Psoas muscle (tissue), 8 donors: Measurements from ENCODE around the gene ANKH. TPM values are rescaled to one million over a fixed set of nuclear protein-coding genes. Genes with fewer than 3 reads are reported as not detected.
A peak's percentile ranks its signal among the peaks of the same experiment; 100 is the strongest.

Source experiments
- ATAC-seq, 4 donors: fragments of 200-7000 bp; cut with Tn5 transposase; one replicate each; pipeline ENCODE4 v1.9.1; 2020; ENCODE audit warnings: moderate library complexity in 3 of 4, mild to moderate bottlenecking in 2 of 4
- DNase-seq, 2 donors: peaks; one replicate each; pipeline ENCODE4 v3.0.0-alpha.2; 2020
- H3K27ac ChIP-seq: fragments of 200-600 bp; one replicate; pipeline ENCODE4 v1.8.0; 2022
- H3K27me3 ChIP-seq, 3 donors: fragments of 200-600 bp in 1 of 3; one replicate each; pipeline versions ENCODE4 v1.6.1 to v1.8.0; 2013 to 2022; ENCODE audit warnings: low read length in 2 of 3, mild to moderate bottlenecking in 2 of 3, moderate library complexity in 1 of 3; ENCODE audit not compliant: insufficient read depth in 3 of 3
- H3K36me3 ChIP-seq, 2 donors: fragments of 200-600 bp in 1 of 2; one replicate each; pipeline versions ENCODE4 v1.6.1 to v1.8.0; 2013 to 2022; ENCODE audit warnings: low read depth in 1 of 2, mild to moderate bottlenecking in 1 of 2, moderate library complexity in 1 of 2; ENCODE audit not compliant: insufficient read depth in 1 of 2
- H3K4me1 ChIP-seq: fragments of 200-600 bp; one replicate; pipeline ENCODE4 v1.8.0; 2022
- H3K4me3 ChIP-seq: fragments of 200-600 bp; one replicate; pipeline ENCODE4 v1.8.0; 2022; ENCODE audit warnings: mild to moderate bottlenecking
- H3K9me3 ChIP-seq: fragments of 200-600 bp; one replicate; pipeline ENCODE4 v1.8.0; 2022
- WGBS, 3 donors: extraction: QIAGEN DNeasy Blood & Tissue Kit; methylation state at CpG; one replicate each; pipeline versions ENCODE4 v1.1.6 to v1.1.7; 2013; 5-methylcytosine and 5-hydroxymethylcytosine counted together
- intact Hi-C, 2 donors: fragments of 100-400 bp; cut with DNase I; formaldehyde crosslinking; loops; one replicate each; pipeline versions ENCODE4 v1.11.0 to v1.14.2; 2022
- polyA plus RNA-seq, 3 donors: library from polyadenylated mRNA; stranded (reverse); fragments of 200-250 nt; gene quantifications; one replicate each; pipeline ENCODE4 v1.2.3, GENCODE V29; 2013
- total RNA-seq, 4 donors: library from RNA; stranded (reverse); fragmentation: NEBNext Ultra II Directional in 2 of 4; extraction: Animal tissue kit (Norgen Biotek cat#: 25700) in 2 of 4; gene quantifications; one replicate each; pipeline versions ENCODE4 v1.2.1 to v1.2.4, GENCODE V29; 2021 to 2023
- TF ChIP-seq, protein P1 (sequence below): fragments of 200-600 bp; IDR thresholded peaks from one replicate; pipeline ENCODE4 v1.8.0; 2022; ENCODE audit warnings: antibody characterized with exemption
- donor health status: healthy with polysubstance abuse.
- donor health status: DM: no; HTN: no; CAD: no; lungs with moderate emphysema.
- donor health status: Bipolar disorder and iron deficiency.
- donor health status: healthy.
- donor health status: DM: yes; HTN: yes; CAD: no.
- donor health status: DM: no; HTN: no; CAD: no.
- donor health status: DM: no; HTN: no; CAD: no.
- donor health status: DM: yes; HTN: yes; CAD: no.

The ANKH gene
- total and polyA plus RNA-seq, 7 donors, result 24.0 to 92.8 (median 63.0) TPM

DNA sequence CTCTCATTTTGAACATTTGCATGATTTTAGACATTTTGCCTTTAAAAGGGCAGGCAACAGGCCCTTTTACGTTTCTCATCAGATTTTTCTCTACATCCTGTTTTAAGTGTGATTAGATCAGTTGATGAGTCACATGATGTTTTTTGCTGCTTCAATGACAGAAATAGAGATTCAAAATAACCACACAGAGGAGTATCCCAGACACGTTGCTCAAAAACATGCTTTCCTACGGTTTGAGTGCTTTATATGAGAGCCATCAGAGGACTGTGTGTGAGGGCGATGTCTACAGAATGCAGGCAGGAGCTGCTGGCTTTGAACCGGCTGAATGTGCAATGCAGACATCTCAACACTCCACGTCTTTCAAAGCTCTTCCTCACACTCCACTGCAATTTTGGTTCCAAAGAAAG lies 165.0 kb downstream of the ANKH start:
- 60 to 67% (median 63%) methylated on average over 6 of the region's 6 CpGs for WGBS, 3 donors
- Histone ChIP-seq H3K4me1 (peaks cover 2% of the 10 kb centered on the region), H3K4me3 (no peak overlapping the region), H3K27ac (peak overlapping the region; percentile 32), H3K9me3 (no peaks in the 10 kb centered on the region), H3K27me3 (no peaks in the 10 kb centered on the region), H3K36me3 (peaks cover 3 to 73% of the 10 kb centered on the region in 2 donors)
- TF ChIP-seq, protein P1, sequence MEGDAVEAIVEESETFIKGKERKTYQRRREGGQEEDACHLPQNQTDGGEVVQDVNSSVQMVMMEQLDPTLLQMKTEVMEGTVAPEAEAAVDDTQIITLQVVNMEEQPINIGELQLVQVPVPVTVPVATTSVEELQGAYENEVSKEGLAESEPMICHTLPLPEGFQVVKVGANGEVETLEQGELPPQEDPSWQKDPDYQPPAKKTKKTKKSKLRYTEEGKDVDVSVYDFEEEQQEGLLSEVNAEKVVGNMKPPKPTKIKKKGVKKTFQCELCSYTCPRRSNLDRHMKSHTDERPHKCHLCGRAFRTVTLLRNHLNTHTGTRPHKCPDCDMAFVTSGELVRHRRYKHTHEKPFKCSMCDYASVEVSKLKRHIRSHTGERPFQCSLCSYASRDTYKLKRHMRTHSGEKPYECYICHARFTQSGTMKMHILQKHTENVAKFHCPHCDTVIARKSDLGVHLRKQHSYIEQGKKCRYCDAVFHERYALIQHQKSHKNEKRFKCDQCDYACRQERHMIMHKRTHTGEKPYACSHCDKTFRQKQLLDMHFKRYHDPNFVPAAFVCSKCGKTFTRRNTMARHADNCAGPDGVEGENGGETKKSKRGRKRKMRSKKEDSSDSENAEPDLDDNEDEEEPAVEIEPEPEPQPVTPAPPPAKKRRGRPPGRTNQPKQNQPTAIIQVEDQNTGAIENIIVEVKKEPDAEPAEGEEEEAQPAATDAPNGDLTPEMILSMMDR, result no peak
- intact Hi-C loops, result no loop called here
- DNase-seq (no peak), ATAC-seq (no peak)

DNA sequence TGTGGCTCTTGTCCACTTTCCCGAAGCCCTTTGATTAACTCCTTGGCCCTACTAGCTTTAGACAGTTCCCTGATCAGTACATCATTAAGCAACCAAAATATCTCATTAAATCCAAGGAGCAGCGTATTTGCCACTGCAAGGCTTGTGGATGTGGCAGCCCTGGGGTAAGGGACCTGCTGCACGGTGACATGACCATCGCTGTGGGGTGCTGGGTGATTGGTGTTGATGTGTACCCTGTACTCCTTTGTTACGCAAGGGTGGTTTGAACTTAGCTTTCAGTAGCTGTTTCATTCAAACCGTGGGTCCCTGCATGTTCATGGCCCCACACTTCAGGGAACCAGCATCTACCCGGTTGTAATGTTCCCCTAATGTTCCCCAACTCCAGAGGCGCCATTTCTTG lies 166.0 kb downstream of the ANKH start:
- TF ChIP-seq, protein P1, result no peak
- Histone ChIP-seq H3K27me3 (no peaks in the 10 kb centered on the region), H3K36me3 (peaks cover 3 to 62% of the 10 kb centered on the region in 2 donors), H3K9me3 (no peaks in the 10 kb centered on the region), H3K4me3 (no peak overlapping the region), H3K27ac (no peak overlapping the region), H3K4me1 (peaks cover 2% of the 10 kb centered on the region)
- WGBS, 3 donors, result 90 to 94% (median 93%) methylated on average over 8 of the region's 8 CpGs
- intact Hi-C loops, result no loop called here
- no peak for DNase-seq
- ATAC-seq, result no peak

DNA sequence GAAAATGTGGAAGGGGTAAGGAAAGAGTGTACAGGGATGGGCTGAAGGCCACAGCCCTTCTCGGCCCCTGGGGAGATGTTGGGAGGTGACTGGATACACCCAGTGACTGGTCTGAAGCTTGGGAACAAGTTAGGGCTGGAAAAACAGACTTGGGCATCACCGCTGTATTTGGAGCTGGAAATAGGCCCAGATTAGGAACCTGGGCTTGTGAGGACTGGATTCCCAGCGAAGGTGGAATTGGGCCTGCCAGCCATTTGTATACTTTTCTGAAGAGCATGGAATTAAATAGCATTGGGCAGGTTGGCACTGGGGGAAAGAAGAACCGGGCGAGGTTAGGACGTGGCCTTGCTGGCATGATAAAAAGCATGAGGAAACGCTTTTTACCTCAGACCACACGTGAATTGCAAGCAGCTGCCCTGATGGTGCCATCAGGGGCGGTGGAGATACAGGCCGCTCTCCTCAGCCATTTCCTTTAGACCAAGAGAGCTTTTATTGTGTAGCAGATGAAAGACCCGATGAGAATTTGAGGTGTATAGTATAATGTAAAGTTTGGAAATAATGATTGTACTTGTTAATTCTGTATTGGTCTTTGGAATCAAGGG lies 169.2 kb downstream of the ANKH start:
- Histone ChIP-seq H3K27ac (no peak overlapping the region), H3K4me3 (no peak overlapping the region), H3K4me1 (peaks cover 2% of the 10 kb centered on the region), H3K9me3 (no peaks in the 10 kb centered on the region), H3K36me3 (peaks cover 5 to 43% of the 10 kb centered on the region in 2 donors), H3K27me3 (no peaks in the 10 kb centered on the region)
- DNase-seq, result no peak
- 78 to 92% (median 79%) methylated on average over 11 of the region's 11 CpGs for WGBS, 3 donors
- TF ChIP-seq, protein P1, result no peak
- no peak for ATAC-seq
- intact Hi-C loops, result no loop called here

DNA sequence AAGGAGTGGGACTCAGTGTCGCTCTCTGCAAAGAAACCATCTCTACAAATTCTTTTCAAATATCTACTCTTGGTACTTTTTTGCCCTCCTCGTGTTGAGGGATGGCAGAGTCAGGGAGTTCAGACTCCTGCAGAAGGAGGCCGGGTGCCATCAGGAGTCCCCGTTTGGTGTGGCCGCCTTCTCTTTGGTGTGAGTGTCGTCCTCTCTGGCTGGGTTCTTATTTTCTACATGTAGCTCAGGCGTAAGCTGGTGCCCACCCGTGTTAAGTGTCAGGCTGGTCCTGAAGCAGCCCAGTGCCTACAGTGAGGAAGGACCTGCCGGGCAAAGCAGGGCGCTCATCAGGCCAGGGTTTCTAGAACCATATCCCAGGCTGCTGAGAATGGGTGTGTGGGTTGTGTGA lies 170.0 kb downstream of the ANKH start:
- intact Hi-C loops, result no loop called here
- TF ChIP-seq, protein P1, result no peak
- H3K27ac ChIP-seq, result no peak overlapping the region
- H3K36me3 ChIP-seq, result peaks cover 2 to 43% of the 10 kb centered on the region in 2 donors
- peaks cover 2% of the 10 kb centered on the region for H3K4me1 ChIP-seq
- H3K4me3 ChIP-seq, result no peak overlapping the region
- H3K9me3 ChIP-seq, result no peaks in the 10 kb centered on the region
- no peaks in the 10 kb centered on the region for H3K27me3 ChIP-seq
- 94 to 98% (median 97%) methylated on average over 10 of the region's 10 CpGs for WGBS, 3 donors
- DNase-seq (no peak), ATAC-seq (peak in 1 of 4 donors; percentile 9)
